Stimulated activated CD4-positive, alpha-beta T cell treated with anti-CD3 and anti-CD28 coated beads, Interleukin-15, amount 100 ng/mL, for 48 hours (primary cell): ENCODE measurements around the gene SH3D19.
"Not testable (repeated sequence)": the region's sequence is repeated elsewhere in the genome, so short reads cannot be mapped to it uniquely, and the experiment has no call there.

Experiments
- DNase-seq, 2 donors: peaks; one replicate each; pipeline ENCODE4 v3.0.0-alpha.2; 2020; ENCODE audit warnings: low read depth in 2 of 2

Gene SH3D19

DNA sequence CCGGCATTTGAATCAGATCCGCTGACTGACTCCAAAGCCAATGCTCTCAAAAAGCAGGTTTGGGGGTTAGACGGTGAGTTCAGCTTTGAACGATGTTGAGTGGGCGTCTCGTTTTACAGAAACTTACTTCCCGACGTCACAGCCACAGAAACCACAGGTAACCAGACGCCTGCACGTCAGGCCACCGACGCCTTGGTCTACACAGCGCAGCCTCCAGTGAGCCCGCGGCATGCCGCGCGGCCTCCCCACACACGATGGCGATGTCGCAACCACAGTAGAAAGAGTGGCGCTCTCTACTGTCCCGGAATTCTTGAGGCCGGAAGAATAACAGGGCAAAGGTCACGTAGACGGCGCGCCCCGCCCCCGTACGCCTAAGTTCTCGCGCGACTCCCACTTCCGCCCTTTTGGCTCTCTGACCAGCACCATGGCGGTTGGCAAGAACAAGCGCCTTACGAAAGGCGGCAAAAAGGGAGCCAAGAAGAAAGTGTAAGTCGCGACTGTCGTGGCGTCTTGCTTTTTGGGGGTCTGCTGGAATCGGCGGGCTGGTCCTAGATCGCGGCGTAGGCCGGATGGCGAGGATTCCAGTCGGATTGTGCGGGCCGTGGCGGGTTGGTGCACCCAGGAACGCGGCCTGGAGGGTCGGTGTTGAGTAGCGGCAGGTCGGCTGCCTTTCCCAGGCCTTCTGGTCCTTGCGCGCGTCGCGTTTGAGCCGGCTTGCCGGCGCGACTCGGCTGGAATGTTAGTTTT lies 226.0 kb downstream of the SH3D19 start, which contains the start of gene RPS3A:
RPS3A (plus strand) TSS at position 400 of the 747 bp plus-strand sequence; CDS start at position 425, 25 bp downstream.
- DNase-seq: peak; percentile 95 to 96

DNA sequence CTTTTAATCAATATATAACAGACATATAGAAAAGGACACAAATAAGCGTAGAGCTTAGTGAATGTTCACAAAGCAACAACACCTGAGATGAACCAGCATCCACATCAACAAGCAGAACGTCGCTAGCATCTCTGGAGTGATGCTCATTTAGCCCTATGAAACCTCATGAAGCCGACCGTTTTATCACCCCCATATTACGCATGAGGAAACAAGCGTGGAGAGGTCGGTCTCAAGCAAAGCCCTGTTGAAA lies 226.5 kb downstream of the SH3D19 start:
- no peak for DNase-seq

DNA sequence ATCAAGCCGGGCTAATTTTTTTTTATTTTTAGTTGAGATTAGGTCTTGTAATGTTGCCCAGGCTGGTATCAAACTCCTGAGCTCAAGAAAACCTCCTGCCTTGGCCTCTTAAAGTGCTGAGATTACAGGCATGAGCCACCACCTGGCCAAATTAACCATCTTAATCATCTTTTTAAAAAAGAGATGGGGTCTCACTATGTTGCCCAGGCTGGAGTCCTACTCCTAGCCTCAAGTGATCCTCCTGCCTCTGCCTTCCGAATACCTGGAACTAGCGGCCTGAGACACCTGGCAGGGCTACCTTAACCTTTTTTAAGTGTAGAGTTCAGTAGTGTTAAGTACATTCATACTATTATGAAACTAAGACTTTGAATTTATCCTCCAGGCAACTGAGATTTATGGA lies 227.6 kb downstream of the SH3D19 start:
- no peak for DNase-seq

DNA sequence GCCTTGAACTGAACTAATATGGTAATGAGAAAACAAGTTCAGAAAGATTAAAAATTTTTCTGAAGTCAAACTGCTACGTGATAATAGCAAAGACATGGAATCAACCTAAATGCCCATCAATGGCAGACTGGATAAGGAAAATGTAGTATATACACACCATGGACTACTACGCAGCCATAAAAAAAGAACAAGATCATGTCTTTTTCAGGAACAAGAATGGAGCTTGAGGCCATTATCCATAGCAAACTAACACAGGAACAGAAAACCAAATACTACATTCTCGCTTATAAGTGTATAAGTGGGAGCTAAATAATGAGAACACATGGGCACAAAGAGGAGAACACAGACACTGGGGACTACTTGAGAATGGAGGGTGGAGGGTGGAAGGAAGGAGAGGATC lies 230.3 kb downstream of the SH3D19 start:
- DNase-seq: no peak

DNA sequence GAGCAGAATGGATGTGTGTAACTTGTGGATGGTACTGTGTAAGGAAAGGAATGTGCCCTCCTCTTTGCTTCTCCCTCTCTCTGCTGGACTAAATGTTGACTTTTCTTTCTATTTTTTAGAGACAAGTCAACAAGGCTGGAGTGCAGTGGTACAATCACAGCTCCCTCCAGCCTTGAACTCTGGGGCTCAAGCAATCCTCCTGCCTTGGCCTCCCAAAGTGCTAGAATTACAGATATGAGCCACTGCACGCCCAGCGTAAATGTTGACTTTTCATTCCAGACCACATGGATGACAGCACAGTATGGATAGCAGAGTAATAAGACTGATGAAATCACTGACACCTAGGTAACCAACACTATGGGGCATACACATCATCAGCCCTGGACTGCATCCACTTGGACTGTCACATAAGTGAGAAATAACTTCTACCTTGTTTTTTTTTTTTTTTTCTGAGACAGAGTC lies 231.1 kb downstream of the SH3D19 start:
- no peak for DNase-seq

DNA sequence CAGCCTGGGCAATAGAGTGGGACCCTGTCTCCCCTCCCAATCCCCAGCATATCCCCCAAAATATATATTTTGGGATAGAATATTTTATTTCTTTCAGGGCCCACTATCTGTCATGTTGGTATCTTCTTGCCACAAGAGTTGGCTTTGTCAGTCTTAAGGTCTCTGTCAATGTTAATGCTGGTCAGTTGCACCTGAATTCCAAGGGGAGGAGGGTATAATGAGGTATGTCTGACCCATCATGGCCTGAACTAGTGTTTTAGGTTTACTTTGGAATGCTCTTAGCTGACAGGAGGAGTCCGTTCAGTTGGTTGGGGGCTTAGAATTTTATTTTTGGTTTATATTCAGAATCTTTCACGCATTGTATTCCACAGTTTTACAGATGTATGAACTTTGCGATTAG lies 232.2 kb downstream of the SH3D19 start:
- no peak for DNase-seq

DNA sequence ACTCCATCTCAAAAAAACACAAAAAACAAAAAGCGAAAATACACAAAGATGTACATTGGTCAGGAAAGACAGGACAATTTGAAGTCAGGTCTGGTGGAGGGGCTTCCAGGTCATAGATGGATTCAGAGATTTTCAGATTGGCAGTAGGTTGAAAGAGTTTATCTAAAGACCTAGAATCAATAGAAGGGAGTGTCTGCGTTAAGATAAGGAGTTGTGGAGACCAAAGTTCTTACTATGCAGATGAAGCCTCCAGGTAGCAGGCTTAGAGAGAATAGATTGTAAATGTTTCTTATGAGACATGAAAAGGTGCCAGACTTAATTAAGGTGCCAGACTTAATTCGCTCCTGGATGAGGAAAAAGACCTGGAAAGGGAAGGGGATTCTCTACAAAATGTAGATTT lies 232.9 kb downstream of the SH3D19 start:
- no peak for DNase-seq

DNA sequence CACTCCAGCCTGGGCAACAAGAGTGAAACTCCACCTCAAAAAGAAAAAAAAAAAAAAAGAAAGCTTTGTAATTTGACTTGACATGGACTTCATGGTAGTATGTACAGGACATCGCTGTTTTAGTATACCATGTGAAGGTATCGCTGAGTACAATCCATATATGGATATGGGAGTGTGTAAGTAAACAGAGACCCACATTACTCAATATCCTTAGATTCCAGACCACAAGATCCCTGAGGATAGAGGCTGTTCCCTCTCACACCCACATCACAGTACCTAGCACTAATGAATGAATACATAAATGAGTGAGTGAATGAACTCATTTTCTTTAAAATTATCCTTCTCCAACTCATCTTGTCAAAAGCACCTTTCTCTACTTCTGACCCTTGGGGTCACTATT lies 234.4 kb downstream of the SH3D19 start:
- DNase-seq: no peak

DNA sequence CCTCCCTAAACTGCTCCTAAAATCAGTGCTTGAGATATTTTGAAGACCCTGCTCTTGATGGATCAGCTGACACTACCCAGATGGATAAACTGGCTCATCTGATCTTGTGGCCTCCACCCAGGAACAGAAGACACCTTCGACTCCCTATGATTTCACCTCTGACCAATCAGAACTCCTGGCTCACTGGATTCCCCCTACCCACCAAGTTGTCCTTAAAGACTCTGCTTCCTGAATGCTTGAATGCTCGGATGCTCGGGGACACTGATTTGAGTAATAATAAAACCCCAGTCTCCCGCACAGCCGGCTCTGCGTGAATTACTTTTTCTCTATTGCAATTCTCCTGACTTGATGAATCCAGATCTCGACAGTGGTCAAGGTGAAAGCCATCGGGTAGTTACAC lies 237.9 kb downstream of the SH3D19 start:
- no peak for DNase-seq

DNA sequence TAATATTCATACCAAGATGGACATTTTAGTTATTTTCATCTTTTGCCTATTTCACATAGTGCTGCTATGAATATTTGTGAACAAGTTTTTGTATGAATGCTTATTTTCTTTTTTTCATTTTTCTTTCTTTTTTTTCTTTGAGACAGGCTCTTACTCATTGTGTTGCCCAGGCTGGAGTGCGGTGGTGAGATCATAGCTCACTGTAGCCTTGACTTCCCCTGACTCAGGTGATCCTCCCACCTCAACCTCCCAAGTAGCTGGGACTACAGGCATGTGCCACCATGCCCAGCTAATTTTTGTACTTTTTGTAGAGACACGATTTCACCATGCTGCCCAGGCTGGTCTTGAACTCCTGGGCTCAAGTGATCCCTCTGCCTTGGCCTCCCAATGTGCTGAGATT lies 247.4 kb downstream of the SH3D19 start:
- DNase-seq: not testable (repeated sequence)

DNA sequence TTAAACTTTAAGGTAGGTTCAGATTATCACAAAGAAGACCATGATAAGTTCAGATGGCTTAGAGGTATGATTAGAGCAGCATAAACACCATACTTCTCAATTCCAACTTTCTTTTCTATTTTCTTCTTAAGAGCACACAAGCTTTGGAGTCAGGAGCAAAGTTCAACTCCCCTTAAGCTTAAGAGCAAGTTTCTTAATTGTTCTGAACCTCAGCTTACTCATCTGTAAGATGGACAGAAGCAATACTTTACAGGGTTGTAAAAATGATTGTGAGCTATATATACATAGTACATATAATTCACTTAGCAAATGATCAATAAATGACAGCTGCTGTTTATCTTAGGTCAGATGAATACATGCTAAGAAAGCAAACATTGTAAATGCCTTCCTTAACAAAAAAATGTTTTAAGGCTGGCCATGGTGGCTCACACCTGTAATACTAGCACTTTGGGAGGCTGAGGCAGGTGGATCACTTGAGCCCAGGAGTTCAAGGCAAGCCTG lies 250.9 kb downstream of the SH3D19 start:
- DNase-seq: no peak
